Measurements from ENCODE around the gene MAP1A.

MAP1A gene

GRCh38 chr15:43517354-43518196, at the start of gene MAP1A:
TSS of gene MAP1A (plus strand) at chr15:43517608. CDS start at chr15:43521474, 3,866 bp downstream.
- no peak for DNase-seq (ENCODE audit: low read depth in 2 of 3, low spot score in 1 of 3)

DNA sequence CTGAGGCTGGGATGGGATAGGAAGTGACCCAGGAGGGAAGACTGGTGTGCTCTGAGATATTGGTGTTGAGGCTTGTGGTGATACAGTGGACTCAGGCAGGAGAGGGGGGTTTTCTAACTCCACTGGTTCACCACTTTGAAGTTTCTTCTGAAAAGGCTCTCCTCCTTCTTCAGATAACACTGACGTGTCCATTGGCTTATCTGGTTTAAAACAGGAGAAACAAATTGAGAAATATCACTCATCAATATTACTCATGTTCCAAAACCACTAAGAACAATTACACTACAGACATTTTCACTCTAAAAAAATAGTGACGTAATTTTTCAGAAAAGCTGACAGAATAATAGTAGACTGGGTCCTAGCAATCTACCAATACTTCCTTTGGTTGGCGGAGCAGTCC, 47.5 kb upstream of the MAP1A start:
- DNase-seq (ENCODE audit: low read depth in 2 of 3, low spot score in 1 of 3) = no peak

DNA sequence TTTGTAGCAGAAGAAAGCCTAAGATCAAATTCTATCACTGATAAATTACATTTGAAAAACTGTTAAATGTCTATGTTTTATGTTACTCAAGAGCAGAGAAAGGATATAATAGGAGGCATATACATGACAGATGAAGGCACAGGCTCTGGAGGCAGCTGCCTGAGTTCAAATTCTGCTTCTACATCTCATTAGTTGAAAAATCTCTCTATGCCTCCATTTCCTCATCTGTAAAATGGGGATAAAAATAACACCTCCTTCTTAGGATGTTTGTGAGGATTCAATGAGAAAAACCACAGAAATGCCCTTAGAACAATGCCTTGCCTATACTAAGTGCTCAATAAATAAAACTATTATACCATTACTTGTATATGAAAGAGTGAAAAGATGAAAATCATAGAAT, 45.4 kb upstream of the MAP1A start:
- DNase-seq (ENCODE audit: low read depth in 2 of 3, low spot score in 1 of 3) = no peak

GRCh38 chr15:43473885-43474284, 43.5 kb upstream of the MAP1A start:
- DNase-seq (ENCODE audit: low read depth in 2 of 3, low spot score in 1 of 3) = no peak

GRCh38 chr15:43483297-43484128, 33.9 kb upstream of the MAP1A start:
- no peak for DNase-seq (ENCODE audit: low read depth in 2 of 3, low spot score in 1 of 3)

DNA sequence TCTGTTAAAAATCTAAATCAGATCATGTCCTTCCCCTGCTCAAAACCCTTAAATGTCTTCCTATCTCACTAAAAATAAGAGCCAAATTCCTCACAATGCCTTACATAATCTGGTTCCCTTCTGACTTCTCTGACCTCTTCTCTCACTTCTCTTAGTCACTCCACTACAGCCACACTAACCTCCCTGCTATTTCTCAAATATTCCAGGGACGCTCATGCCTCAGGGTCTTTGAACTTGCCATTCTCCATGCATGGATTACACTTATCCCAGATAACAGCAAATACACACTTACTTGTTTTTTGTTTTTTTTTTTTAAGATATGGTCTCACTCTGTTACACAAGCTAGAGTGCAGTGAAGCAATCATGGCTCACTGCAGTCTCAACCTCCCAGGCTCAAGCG, 33.0 kb upstream of the MAP1A start:
- DNase-seq (ENCODE audit: low read depth in 2 of 3, low spot score in 1 of 3) = no peak

DNA sequence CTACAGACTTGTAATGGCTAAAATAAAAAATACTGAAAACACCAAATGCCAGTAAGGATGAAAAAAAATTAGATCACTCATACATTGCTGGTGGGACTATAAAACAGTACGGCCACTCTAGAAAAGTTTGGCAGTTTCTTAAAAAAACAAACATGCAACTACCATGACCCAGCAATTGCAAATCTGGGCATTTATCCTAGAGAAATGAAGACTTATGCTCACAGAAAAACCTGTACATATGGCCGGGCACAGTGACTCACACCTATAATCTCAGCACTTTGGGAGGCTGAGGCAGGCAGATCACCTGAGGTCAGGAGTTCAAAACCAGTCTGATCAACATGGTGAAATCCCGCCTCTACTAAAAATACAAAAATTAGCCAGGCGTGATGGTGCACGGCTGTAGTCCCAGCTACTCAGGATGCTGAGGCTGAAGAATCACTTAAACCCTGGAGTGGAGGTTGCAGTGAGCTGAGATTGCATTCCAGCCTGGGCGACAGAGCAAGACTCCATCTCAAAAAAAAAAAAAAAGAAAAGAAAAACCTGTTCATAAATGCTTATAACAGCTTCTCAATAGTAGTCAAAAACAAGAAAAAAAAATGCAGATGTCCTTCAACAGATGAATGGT, 30.0 kb upstream of the MAP1A start:
- no peak for DNase-seq (ENCODE audit: low read depth in 2 of 3, low spot score in 1 of 3)

DNA sequence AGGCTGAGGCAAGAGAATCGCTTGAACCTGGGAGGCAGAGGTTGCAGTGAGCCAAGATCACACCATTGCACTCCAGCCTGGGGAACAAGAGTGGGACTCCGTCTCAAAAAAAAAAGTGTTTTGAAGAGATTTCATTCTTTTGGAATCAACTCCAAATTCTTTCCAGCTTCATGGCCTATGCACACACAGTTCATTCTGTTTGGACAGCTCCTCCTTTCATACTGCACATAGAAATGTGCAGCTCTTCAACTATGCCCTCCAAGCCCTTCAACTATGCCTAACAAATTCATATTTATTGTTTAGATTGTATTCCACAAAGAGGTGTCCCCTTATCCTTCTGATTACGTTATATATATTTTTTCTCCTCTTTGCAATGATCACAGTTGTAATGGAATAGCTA, 28.6 kb upstream of the MAP1A start:
- DNase-seq (ENCODE audit: low read depth in 2 of 3, low spot score in 1 of 3) = no peak

DNA sequence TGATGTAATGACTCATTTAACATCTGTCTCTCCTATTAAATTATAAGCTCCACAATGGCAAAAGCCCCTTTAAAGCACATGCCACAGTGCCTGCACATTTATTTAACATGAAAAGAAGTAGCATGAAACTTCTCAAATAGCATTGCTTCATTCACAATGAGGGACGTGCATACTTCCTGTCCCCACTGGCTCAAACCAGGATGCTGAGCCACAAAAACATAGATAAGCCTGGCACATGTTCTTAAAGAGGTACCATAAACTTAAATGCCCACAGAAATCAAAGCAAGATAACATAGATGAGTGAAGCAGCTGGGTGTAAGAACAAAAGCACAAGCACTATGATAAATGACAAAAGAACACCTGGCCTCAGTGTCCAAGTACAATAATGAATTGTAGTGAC, 28.2 kb upstream of the MAP1A start:
- no peak for DNase-seq (ENCODE audit: low read depth in 2 of 3, low spot score in 1 of 3)

- no peak for DNase-seq (ENCODE audit: low read depth in 2 of 3, low spot score in 1 of 3)
Measured at GRCh38 chr15:43492266-43492665, 25.1 kb upstream of the MAP1A start.

- DNase-seq (ENCODE audit: low read depth in 2 of 3, low spot score in 1 of 3) = peak; percentile 93 to 95 (median 94)
Measured at GRCh38 chr15:43492673-43493601, 24.5 kb upstream of the MAP1A start, which contains the start of gene TP53BP1. TSS of gene TP53BP1 (minus strand) at chr15:43493156. CDS start at chr15:43493043, 113 bp downstream.

DNA sequence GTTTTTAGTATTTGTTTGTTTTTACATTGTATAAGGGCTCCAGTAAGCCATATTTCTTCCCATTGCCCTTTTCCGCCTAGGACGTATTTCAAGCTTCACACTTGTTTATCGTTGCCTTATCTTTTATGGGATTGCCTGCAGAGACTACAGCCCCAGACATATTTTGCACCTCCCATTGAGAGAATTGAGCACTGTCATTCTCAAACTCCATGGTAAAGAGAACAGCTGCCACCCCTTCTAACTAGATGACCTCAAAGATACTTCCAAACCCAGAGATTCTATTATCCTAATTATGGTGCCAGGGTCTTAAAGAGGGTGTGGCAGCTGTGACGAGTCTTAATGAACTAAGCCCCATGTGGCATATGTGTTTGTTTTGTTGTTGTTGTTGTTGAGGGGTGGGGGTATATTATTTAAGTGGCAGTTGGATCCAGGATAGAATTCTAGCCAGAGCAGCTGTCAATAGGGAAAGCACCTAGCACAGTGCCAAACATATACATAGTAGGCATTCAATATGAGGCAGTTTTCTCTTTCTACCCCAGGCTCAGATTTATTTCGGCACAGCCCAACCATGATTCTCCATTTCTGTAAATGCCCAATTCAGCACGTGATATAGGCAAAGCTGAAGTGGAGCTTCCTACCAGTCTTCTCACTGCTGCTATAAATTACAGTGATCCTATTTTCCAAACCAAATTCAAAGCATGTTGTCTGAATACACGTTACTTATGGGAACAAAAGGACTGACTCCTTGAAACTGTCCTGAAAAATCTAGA, 23.5 kb upstream of the MAP1A start:
- DNase-seq (ENCODE audit: low read depth in 2 of 3, low spot score in 1 of 3) = no peak

DNA sequence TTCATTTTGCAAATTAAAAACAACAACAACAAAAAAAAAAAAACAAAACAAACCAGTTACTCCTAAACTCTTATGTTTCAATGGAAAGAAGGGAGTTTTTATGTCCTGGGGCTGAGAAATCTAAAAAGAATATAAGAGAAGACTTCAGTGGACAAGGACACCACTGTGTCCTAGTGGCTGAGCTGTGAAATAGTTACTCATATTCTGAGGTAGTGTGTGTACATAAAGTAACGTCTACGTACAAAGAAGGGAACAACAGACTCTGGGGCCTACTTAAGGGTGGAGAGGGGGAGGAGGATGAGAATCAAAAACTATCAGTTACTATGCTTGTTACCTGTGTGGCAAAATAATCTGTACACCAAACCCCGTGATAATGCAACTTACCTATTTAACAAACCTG, 18.4 kb upstream of the MAP1A start:
- DNase-seq (ENCODE audit: low read depth in 2 of 3, low spot score in 1 of 3) = no peak

GRCh38 chr15:43499635-43500034, 17.8 kb upstream of the MAP1A start:
- no peak for DNase-seq (ENCODE audit: low read depth in 2 of 3, low spot score in 1 of 3)

DNA sequence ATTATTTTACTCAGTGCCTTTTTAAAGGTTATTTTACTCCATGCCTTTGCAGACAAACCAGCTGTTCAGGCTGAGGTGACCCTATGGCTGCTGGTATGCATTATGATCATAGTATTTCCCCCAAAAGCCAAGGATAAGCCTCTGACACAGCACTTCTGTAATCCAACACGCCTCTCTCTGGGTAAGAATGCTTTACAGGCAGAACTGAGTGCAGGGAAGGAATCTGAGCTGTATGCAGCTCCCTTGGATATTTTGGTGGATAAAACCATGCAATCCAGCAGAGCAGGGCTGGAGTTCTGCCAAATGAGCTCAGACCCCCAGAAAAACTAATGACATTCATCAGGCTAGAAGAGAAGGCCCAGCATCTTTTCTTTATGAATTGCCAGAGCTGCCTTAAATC, 11.7 kb upstream of the MAP1A start:
- no peak for DNase-seq (ENCODE audit: low read depth in 2 of 3, low spot score in 1 of 3)

DNA sequence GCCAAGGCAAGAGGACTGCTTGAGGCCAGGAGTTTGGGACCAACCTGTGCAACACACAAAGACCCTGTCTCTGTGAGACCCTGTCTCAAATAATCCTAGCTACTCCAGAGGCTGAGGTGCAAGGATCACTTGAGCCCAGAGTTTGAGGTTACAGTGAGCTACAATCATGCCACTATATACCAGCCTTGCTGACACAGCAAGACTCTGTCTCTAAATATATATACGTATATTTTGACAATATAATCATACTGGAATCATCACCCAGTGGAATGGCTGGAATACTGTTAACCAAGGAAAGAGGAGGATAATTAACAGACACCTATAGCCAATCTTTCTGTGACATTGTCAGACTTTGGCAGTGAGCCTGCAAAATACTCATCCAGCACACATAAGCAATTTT, 9.0 kb upstream of the MAP1A start:
- DNase-seq (ENCODE audit: low read depth in 2 of 3, low spot score in 1 of 3) = no peak

DNA sequence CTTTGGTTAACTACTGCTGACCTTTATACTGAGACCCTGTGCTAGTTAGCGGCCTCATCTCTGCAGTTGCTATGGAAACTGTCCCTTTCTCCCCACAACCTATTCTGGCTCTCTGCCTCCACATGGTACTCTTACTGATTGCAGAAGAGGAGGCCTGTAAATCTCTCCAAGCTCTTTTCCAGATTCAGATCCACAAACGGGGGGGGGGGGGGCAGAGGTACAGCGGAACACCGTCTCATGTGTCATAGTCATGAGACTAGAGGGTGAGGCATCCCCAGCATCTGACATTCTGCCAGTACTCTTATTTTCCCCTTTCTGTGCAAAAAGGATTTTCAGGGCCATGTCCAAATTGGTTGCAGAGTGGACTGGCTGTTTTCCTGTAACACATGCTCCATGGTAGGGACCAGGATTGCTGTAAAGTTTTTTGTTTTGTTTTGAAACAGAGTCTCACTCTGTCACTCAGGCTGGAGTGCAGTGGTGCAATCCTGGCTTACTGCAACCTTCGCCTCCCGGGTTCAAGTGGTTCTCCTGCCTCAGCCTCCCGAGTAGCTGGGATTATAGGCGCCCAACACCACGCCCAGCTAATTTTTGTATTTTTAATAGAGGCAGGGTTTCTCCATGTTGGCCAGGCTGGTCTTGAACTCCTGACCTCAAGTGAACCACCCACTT, 8.3 kb upstream of the MAP1A start:
- DNase-seq (ENCODE audit: low read depth in 2 of 3, low spot score in 1 of 3) = no peak

DNA sequence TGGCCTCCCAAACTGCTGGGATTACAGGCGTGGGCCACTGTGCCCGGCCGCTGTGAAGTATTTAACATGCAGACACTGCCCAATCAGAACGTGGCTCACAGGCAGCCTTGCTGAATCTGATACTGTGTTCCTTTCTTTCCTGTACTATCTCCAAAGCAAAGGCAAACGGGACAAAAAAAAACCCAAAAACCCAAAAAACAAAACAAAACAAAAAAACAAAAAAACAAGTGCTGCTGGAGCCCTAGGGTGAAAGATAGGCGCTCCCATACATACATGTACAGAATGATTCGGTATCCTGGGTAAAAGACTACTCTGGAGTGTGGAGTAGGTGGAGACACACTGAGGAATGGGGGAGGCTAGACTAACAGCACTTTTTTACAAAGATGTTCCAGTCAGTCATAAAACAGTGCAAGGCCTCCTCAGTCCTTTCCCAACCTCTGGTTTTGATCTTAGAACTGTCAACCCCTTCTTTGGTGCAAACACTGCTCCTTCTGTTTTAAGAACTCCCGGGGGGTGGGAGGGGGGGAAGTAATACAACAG, 7.7 kb upstream of the MAP1A start:
- DNase-seq (ENCODE audit: low read depth in 2 of 3, low spot score in 1 of 3) = no peak
